Measurements from ENCODE around the gene DST. TPM values are rescaled to one million over a fixed set of nuclear protein-coding genes. Genes with fewer than 3 reads are reported as not detected.
A peak's percentile ranks its signal among the peaks of the same experiment; 100 is the strongest.

DST gene
- total and polyA plus RNA-seq, 2 of the 4 experiments (the other 2 are of a cell fraction): 97.7 to 452 TPM

GRCh38 chr6:56517155-56517745 is 125.4 kb downstream of the DST start:
- no peak overlapping the region for H3K4me2 ChIP-seq (ENCODE audit: low read depth, low read length)
- in situ Hi-C loops (cut with MboI; ENCODE audit: low sequenced_read_pairs): no loop called here
- dilution Hi-C loops (cut with HindIII; ENCODE audit: low sequenced_read_pairs, unreplicated experiment): no loop called here
- peaks cover 4% of the 10 kb centered on the region; the same call in 1 of the 2 replicates for H4K20me1 ChIP-seq (ENCODE audit: insufficient read depth, low read length)
- DNase-seq (peak; percentile 84), ATAC-seq (ENCODE audit: low read depth) (no peak; the same call in 1 of the 2 replicates)
- ChIA-PET POLR2A (ENCODE audit: unreplicated experiment) (no interaction called here), CTCF (interaction anchor here (1.0 kb wide), 1 partner anchor 31 kb away, joined by 3 read pairs; no protein-coding TSS in a partner anchor)
- peak overlapping the region; percentile 51; the same call in 1 of the 2 replicates for H4K5ac ChIP-seq (ENCODE audit: low read depth, low read length)
- H4K8ac ChIP-seq (ENCODE audit: low read depth in 2 of 2, low read length in 2 of 2): no peak overlapping the region
- H2AFZ ChIP-seq (replicated peaks; ENCODE audit: low read length, poor library complexity): no peak overlapping the region
- no TSS peak for BruUV-seq (replicated peaks)
- H3K36me3 ChIP-seq (ENCODE audit: control insufficient read depth, insufficient read depth, low read length): peaks cover 16% of the 10 kb centered on the region
- H3K18ac ChIP-seq (ENCODE audit: low read depth, low read length): peak overlapping the region; percentile 87; the same call in 1 of the 2 replicates
- no peak overlapping the region for H3K4ac ChIP-seq (ENCODE audit: low read depth, low read length)
- H3K4me3 ChIP-seq (ENCODE audit: insufficient read depth, low read depth, low read length): no peak overlapping the region
- no peak overlapping the region for H4K91ac ChIP-seq (ENCODE audit: insufficient read depth, low read depth, low read length)
- peaks cover 25 to 48% of the 10 kb centered on the region in 2 experiments for H3K79me1 ChIP-seq (ENCODE audit: low read depth in 1 of 2, low read length in 2 of 2)
- no peaks in the 10 kb centered on the region for H3K9me3 ChIP-seq (ENCODE audit: control insufficient read depth, insufficient read depth, low read length)
- intact Hi-C loops (cut with micrococcal nuclease): no loop called here
- no peak overlapping the region for H2AK5ac ChIP-seq (ENCODE audit: low read depth, low read length)
- no peak overlapping the region for H3K23ac ChIP-seq (ENCODE audit: low read depth, low read length)
- TF ChIP-seq BHLHE40 (IDR thresholded peaks at IDR 0.05; ENCODE audit: low read depth, low read length) (peak; percentile 84), CHD1 (IDR thresholded peaks at IDR 0.05; ENCODE audit: low read depth, low read length) (no peak), CEBPB (IDR thresholded peaks at IDR 0.05; ENCODE audit: low read depth, low read length) (peak; percentile 83)
- H3K4me1 ChIP-seq (ENCODE audit: control insufficient read depth, insufficient read depth, low read length): peaks cover 14% of the 10 kb centered on the region
- H3K9me1 ChIP-seq (ENCODE audit: insufficient read depth, low read length): peaks cover 14% of the 10 kb centered on the region
- H3K14ac ChIP-seq (replicated peaks; ENCODE audit: low read depth, low read length): no peak overlapping the region
- H2BK20ac ChIP-seq (ENCODE audit: low read depth, low read length): no peak overlapping the region
- no peak overlapping the region for H2BK120ac ChIP-seq (ENCODE audit: low read depth, low read length)
- no peak overlapping the region for H2BK15ac ChIP-seq (ENCODE audit: low read depth, low read length)
- H3K27me3 ChIP-seq (ENCODE audit: control insufficient read depth, insufficient read depth, low read length): no peaks in the 10 kb centered on the region
- no peak overlapping the region for H2AK9ac ChIP-seq (replicated peaks; ENCODE audit: low read depth, low read length, poor library complexity)
- peak overlapping the region; percentile 32 for H2BK5ac ChIP-seq (ENCODE audit: low read depth, low read length, poor library complexity, severe bottlenecking)
- no CpG with 5 or more reads among the region's 5 CpGs for WGBS, 2 experiments (ENCODE audit: extremely low coverage in 2 of 2, insufficient read length in 1 of 2)
- no peak overlapping the region; the same call in 1 of the 2 replicates for H3K27ac ChIP-seq (ENCODE audit: insufficient read depth, low read length)
- H3K9ac ChIP-seq (ENCODE audit: low read depth, low read length): no peak overlapping the region
- no peak overlapping the region for H3K56ac ChIP-seq (ENCODE audit: extremely low read depth, insufficient read depth, low read length)
